NCI-H2081 treated with DMSO at 0.1 percent for 48 hours (cell line): ENCODE data around the gene PPP2R3B.
"Not testable (repeated sequence)": the region's sequence is repeated elsewhere in the genome, so short reads cannot be mapped to it uniquely, and the experiment has no call there.

Experiments
- DNase-seq: peaks from one replicate; lab custom pipeline; 2025; lab: John Stamatoyannopoulos, UW

The PPP2R3B gene

DNA sequence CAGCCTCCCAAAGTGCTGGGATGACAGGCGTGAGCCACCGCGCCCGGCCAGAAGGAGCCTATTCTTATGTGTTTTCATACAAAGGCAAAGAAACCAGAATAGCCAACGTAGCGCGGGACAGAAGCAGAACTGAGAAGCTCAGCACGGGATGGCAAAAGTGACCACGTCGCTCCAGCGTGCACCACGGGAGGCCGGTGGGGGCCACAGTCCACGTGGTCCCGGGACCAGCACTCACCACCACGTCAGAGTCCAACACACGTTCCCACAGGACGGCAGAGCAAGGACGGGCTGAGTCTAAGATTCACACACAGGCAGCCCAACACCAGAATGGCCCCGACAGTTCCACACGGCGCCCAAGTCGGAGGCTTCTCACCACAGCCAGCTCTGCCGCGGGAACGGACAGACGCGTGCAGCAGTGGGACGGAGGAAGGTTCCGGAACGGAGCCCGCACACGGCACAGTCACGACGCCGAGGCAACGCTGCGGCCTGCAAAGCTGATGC is 49.3 kb downstream of the PPP2R3B start:
- no peak for DNase-seq

DNA sequence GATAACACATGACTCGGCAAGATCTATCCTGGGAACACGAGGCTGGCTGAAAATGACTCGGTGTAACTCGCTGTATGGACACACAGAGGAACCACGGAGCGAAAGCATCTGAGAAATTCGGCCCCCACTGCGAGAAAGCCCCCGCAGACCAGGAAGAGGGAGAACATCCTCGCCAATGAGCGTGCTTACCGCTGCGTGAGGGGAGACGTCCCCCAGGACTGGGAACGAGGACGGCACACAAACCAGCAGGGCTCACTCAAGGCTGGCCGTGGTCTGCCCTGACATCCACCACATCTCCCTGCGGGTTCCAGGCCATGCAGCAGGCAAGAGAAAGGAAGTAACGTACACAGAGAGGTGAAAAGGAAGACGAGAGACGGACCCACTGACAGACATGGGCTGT is 50.5 kb downstream of the PPP2R3B start:
- no peak for DNase-seq

DNA sequence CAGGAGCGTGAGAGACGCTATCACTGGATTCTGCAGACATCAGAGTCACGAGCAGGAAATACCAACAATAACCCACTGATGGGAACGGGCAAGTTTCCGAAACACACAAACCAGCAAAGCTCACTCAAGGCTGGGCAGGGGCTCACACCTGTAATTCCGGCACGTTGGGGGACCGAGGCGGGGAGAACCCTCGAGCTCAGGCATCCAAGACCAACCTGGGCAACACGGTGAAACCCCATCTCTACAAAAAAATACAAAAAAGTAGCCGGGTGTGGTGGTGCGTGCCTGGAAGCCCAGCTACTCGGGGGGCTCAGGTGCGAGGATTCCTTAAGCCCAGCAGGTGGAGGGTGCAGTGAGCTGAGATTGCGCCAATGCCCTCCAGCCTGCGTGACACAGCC is 51.0 kb downstream of the PPP2R3B start:
- DNase-seq = no peak

DNA sequence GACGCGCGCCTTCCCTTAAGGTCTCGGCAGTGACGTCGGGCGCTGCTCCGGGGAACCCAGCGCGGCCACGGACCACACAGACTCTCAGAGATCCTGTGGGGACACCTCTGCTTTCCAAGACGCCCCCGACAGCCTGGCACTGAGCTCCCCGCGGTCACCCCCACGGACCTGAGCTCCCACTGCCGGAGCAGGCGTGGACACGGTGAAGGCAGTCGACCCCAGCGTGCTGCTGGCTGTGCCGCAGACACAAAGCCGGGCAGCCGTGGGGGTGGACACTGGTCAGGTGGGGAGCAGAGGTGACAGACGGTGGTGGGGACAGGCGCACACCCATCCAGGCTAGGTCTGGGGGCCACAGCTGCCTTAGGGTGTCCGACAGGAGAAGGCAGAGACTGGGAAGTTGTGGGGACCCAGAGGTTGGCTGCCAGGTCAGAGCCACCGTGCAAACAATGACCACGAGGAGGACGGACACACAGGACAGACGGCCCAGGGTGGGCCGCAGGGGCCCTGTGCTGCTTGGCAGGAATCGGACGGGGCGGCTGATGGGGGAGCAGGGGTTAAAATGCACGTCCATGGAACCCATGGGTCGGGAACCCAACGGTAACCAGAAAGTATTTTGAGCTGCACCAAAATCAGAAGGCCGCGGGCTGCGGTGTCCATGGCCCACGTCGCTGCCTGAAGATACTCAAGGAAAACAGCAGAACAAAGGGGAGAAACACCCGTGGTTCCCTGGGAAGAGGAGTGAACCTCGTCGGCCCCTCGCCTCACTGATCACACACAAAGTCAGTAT is 51.5 kb downstream of the PPP2R3B start:
- no peak for DNase-seq

DNA sequence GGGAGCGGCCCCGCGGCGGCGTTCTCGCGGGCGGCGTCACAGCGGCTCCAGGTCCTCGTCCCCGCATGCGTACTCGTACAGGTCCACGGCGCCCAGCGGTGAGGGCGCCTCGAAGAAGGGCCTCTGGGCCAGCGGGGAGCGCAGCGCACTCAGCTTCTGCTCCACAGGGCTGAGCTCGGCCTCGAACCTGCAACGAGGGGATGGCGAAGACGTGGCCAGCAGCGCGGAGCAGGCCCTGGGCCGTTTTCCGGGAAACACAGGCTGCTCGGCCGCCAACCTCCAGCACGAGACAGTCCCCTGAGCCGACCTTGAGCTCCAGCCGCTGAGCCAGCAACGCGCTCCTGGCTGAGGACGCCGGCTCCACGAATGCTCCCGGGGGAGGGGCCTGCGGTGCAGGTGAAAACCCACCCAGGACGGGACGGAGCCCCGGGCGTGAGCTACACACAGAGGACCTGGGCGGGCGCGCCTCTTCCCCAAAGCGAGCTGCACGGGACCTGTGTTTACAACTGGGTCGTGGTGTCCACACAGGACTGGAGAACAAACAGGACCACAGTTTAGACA is 52.3 kb downstream of the PPP2R3B start:
- DNase-seq = no peak

DNA sequence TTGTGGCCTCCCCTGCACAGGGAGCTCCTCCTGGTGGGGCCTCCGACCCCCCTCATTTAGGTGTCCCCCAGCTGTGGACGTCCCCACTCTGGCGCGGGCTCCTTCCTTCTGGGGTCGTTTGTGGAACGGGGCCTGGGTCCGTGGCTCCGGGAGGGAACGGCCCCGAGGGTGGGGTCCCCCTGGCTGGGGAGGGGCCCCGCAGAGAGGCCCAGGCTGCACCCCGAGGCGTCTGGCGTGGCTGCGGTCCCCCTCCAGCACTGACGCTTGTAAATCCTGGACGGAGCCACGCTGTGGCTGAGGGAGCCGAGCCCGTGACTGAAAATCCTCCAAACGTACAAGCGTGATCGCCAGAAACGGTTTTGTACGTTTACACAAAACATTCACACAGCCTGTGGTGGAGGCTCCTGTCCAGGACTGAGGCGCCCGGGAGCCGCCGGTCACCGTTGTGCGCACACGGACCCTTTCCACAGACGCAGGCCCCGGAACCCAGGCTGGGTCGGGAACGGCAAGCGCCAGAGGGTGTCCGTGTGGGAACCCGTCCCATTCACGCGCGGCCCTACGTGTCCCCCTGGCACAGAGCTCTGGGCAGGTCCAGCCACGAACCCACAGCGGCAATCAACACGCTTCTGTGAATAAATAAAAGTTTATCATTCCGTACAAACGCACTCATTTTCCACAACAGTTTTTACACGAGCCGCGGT is 52.9 kb downstream of the PPP2R3B start:
- DNase-seq = no peak

DNA sequence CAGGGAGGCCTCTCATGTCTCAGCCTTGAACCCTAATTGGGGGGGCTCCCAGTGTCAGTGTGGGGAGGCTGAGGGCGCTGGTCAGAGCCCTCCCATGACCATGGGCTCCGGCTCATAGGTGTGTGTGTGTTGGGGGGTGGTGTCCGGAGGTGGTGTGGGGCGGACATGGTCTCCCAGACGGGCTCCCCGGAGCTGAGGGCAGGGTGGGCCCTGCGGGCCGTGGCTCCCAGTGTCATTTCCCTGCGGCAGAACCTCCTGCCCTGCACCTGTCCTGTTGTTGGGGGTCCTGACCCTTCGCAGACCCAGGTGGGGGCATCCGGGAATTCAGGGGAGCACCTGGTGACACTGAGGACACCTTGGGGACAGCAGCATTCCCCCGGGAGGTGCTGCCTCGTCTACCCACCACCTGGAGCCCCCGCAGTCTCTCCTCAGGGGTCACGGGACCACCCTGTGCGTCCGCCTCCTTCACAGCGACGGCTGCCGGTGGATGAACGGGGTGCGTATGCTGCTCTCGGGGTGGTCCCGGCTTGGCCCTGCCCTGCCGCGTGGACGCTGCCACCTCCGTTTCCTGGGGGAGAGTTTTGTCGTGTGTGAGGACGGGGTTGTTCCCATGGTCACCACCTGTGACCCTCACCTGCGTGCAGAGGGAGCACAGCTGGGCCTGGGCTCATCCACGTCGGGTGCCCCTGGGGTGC is 53.6 kb downstream of the PPP2R3B start:
- no peak for DNase-seq

DNA sequence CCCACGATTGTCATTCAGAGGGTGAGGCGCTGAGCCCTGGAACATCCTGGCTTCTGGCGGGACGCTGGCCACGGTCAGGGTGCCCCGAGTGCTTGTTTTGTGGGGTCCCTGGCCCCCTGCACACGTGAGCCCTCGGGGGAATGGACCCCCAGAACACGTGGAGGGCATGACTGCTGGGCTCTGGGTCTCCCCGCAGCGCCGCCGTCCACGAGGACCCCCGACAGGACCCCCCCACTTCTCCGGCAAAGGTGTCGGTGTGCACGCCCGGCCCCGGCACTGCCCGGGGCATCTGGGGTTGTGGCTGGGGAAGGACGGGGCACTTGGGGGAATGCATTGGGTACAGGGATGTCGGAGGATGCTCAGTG is 54.2 kb downstream of the PPP2R3B start:
- DNase-seq = no peak

DNA sequence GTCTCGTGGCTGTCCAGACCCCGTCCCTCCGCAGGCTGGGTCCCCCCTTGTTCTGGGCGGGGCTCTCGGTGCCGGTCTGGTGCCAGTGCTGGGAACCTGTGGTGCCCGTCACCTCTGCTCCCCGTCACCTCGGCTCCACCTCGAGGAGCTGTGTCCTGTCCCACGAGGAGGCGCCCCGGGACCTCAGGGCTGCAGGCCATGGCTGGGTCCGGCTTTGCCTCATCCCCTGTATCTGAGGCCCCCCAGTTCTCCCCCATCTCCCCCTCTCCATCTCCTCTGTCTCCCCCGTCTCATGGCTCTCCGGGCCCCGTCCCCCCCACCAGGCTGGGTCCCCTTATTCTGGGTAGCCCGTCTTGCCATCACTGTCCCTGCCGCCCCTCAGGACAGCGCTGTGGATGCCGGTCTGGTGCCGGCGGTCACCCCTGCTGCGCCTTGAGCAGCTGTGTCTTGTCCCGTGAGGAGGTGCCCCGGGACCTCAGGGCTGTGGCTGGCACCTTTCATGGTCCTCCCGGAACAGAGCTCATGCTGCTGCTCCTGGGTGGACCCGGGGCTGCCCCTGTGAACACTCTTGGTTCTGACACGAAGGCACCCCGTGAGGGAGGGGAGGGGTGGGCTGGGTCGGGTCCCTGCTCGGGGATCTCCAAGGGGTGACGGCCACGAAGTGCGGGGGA is 54.7 kb downstream of the PPP2R3B start:
- no peak for DNase-seq

DNA sequence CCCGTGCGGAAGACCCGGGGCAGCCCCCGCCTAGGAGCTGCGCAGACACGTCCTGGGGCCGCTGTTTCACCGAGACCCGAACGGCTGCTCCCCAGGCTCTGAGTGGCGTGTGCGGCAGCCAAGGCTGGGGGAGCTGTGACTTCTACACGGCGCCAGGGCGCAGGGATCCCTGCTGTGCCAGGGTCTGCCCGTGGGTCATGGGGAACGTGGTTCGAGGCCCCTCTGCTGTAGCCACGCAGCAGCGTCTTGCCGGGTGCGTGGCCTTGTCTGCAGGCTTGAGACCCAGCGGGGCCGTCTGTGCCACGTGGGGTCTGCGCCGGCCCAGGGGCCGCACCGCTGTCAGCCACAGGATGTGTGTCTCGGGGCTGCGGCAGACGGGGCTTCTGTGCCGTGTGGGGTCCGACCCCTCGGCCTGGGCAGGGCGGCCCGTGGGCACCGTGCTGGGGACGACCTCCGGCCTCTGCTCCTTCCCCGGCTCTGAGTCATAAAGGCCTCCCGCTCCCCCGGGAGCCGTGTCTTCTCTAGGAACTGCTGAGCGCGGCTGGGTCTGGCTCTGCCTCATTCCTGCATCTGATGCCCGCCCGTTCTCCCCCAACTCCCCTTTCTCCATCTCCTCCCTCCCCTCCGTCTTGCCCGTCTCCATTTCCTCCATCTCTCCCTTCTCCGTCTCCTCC is 55.4 kb downstream of the PPP2R3B start:
- DNase-seq = no peak

DNA sequence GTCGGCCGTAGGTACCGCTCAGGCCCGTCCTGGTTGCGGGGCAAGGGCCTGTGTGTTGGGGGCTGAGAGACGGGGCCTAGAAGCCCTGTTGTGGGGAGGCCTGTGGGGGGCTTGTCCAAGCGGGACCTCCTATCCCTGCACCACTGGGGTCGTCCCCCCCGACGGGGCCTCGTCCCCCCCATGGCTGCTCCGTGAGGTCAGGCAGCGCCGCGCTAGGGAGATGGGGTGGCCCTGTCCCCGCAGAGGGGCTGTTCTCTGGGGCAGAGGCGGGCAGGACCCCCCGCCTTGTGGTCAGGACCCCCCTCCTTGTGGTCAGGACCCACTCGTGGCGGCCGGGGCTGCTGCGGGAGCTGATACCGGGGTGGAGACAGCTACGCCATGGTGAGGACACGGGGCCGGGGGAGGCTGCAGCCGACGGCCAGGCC is 56.0 kb downstream of the PPP2R3B start:
- DNase-seq = no peak

DNA sequence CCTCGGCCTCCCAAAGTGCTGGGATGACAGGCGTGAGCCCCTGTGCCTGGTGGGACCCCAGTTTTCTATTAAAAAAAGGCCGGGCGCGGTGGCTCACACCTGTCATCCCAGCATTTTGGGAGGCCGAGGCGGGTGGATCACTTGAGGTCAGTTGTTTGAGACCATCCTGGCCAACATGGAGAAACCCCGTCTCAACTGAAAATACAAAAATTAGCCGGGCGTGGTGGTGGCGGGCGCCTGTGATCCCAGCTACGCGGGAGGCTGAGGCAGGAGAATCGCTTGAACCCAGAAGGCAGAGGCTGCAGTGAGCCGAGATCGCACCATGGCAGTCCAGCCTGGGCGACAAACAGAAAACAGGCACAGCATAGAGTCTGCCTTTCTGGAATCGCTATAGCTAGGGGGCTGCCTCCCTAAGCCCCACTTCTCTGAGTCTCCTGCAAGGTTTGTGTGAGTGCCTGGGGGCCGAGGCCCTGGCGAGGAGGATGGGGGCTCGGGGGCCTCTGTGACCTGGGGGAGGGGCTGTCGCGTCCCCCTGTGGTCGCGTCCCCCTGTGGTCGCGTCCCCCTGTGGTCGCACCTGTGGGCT is 56.5 kb downstream of the PPP2R3B start:
- DNase-seq = not testable (repeated sequence)

DNA sequence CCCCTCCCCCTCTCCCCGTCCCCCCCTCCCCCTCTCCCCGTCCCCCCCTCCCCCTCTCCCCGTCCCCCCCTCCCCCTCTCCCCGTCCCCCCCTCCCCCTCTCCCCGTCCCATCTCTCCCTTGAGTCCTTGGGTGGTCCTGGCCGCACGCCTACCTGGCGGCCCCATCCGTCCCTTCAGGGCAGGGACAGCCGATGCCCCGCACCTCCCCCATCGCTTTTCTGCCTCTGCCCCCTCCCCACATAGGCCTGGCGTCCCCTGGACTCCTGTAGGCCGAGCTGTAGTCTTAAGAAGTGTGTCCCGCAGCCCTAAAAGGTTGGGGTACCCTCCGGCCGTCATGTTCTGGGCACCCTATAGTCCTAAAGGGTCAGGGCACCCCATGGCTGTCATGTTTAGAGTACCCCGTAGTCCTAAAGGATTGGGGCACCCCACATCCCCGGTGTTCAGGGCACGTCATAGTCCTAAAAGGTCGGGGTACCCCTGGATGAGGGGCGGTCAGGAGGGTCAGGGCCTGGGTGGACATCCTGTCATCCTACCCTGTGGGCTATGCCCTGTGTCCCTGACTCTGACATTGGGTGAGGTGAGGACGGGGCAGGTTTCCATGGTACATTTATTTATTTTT is 57.3 kb downstream of the PPP2R3B start:
- no peak for DNase-seq

DNA sequence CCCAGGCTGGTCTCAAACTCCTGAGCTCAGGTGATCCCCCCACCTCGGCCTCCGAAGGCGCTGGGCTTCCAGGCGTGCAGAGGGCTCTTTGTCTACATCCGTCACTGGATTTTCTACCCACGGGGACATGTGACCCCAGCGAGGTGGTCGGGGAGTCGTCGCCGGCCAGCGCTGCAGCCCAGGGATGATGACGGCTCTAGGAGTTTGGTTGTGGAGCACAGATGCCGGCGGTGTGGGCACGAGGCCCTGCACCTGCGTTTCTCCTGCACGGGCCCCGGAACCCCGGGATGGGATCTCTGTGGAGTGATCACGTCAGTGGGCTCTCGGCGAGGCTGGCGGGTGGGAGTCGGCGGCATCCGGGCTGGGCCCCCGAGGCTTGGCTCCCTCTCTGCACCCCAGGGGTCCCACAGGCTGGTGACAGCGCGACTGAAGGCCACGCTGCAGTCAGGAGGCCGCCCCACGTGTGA is 59.0 kb downstream of the PPP2R3B start:
- no peak for DNase-seq

DNA sequence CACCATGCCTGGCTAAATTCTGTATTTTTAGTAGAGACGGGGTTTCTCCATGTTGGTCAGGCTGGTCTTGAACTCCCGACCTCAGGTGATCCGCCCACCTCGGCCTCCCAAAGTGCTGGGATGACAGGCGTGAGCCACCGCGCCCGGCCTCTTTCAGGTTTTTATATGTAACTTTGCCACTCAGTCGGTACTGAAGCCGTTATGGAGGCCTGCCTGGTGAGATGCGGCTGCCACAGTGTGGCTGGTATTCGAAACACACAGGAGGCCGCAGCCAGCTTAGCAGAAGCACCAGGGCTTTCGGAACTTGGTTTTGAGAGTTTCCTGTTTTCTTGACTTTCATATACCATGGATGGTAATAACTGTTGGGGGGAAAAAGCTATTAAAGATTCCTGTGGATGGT is 62.0 kb downstream of the PPP2R3B start:
- DNase-seq = not testable (repeated sequence)

DNA sequence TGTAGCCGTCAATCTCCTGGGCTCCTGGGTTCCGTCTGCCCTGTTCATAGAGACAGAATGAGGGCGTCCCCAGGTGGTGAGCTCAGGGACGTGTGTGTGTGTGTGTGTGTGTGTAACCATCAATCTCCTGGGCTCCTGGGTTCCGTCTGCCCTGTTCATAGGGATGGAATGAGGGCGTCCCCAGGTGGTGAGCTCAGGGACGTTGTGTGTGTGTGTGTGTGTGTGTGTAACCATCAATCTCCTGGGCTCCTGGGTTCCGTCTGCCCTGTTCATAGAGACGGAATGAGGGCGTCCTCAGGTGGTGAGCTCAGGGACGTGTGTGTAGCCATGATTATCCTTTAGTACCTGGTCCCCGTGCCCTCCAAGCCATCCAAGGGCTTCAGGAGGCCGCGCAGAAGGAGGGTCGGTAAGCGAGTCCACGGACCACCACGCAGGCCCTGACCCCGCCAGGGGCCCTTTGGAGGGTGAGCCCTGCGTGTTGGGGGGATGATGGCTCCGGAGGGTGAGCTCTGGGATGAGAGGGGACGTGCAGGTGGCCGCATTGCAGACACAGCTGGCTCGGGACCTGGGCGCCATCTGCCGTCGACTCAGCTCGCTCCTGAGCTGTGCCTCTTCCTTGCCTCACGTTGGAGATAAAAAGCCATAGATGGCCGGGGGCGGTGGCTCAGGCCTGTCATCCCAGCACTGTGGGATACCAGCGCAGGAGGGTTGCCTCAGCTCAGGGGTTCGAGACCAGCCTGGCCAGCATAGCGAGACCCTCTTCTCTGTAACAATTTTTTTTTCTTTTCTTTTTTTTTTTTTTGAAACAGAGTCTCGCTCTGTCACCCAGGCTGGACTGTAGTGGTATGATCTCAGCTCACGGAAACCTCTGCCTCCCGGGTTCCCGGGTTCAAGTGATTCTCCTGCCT is 62.7 kb downstream of the PPP2R3B start:
- no peak for DNase-seq

DNA sequence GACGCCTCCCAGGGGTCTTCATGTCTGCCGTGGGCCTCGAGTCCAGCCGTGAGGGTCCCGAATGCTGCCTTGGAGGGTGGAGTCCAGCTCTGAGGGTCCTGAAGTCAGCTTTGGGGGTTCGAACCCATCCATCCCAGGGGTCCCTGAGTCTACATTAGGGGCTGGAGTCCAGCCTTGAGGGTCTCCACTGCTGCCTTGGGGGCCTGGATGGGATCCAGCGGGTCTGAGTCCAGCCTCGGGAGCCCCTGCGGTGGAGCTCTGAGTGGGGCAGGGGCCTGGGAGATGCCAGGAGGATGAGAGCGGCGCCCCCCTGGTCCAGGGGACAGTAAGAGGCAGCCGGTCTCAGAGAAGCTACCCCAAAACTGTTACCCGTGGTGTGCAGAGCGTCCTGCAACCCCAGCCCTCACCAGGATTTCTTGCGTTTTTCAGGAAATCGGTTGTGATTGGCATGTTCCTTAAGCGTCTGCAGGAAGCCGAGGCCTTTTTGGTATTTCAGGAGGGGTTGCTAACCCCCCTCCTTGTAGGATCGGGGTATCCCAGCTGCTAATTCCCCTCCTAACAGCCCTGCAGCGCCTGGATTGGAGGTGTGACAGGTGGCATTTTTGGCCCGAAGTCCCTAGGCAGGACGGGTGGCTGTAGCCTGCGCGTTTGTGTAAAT is 66.5 kb downstream of the PPP2R3B start:
- no peak for DNase-seq

DNA sequence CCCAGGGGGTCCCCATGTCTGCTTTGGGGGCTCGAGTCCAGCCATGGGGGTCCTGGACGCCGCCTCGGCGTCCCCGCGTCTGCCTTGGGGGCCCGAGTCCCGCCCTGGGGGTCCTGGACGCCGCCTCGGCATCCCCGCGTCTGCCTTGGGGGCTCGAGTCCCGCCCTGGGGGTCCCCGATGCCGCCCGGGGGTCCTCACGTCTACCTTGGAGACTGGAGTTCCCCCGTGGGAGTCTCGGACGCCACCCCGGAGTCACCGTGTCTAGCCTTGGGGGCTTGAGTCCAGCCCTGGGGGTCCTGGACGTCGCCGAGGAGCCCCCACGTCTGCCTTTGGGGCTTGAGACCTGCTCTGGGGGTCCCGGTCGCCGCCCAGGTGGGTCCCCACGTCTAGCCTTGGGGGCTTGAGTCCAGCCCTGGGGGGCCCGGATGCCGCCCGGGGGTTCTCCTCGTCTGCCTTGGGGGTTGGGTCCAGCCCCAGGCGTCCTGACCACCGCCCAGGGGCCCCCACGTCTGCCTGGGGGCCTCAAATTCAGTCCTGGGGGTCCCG is 67.1 kb downstream of the PPP2R3B start:
- no peak for DNase-seq
